GM10266 (cell line): Measurements from ENCODE around the gene ATF5.

Experiments
- DNase-seq: peaks from one replicate; pipeline ENCODE4 v3.0.0; 2012; ENCODE audit errors: extremely low spot score
- CTCF ChIP-seq: IDR thresholded peaks from 2 replicates; pipeline ENCODE4 v1.5.1; 2012; ENCODE audit warnings: mild to moderate bottlenecking, low read depth; ENCODE audit not compliant: control insufficient read depth, insufficient read depth; ENCODE audit errors: missing control alignments

ATF5 gene

DNA sequence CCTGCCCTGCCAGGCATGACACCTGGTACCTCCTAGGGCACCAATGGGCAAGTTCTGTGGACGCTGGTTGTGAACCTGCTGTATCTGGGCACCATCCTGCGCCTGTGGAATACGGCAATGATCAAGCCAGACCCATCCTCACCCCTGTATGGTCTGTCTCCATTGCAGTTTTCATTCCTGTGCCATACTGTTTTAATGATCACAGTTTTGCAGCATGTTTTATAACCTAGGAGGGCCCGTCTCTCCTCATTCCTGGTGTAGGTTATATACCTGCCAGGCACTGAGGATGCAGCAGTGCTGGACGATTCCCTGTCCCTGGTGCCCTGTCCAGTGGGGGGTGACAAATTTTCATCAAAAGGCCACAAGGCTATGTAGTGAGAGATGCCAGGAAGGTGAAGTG is 45.9 kb upstream of the ATF5 start:
- TF ChIP-seq CTCF = no peak
- no peak for DNase-seq

- no peak for TF ChIP-seq CTCF
These were observed 44.9 kb upstream of the ATF5 start for GRCh38 chr19:49884109-49884508.

GRCh38 chr19:49884760-49885159 is 44.2 kb upstream of the ATF5 start:
- no peak for TF ChIP-seq CTCF
- no peak for DNase-seq

More at GRCh38 chr19:49884109-49884508, 44.9 kb upstream of the ATF5 start:
- DNase-seq = no peak

GRCh38 chr19:49887037-49887664 is 41.9 kb upstream of the ATF5 start:
- TF ChIP-seq CTCF = no peak
- no peak for DNase-seq

DNA sequence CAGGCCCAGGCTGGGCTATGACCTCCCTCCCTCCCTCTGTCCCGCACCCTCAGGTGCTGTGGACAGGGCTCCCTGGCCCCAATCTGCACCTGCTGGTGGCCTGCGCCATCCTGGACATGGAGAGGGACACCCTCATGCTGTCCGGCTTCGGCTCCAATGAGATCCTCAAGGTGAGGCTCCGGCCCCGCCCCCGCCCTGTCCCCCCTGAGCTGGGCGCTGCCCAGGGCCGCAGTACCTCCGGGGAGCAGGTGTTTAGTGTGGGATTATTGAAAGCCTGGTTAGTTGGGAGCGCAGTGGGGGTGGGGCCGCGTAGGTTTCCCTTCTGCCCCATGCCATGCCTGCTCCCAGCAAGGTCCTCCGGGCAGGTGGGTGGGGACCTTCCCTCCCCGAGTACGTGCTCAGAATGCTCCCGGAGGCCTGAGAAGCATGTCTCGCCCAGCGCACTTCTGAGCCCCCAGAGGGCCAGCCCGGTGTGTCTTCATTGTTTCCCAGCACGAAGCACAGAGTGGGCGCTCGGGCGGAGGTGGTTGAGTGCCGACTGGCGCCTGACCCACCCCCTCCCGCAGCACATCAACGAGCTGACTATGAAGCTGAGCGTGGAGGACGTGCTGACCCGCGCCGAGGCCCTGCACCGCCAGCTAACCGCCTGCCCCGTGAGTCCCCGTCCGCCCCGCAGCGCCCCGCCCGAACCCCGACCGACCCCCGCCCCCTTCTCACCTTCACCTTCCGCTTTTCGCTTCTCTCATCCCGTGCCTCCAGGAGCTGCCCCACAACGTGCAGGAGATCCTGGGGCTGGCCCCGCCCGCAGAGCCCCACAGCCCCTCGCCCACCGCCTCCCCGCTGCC is 41.1 kb upstream of the ATF5 start:
- DNase-seq = no peak
- no peak for TF ChIP-seq CTCF

DNA sequence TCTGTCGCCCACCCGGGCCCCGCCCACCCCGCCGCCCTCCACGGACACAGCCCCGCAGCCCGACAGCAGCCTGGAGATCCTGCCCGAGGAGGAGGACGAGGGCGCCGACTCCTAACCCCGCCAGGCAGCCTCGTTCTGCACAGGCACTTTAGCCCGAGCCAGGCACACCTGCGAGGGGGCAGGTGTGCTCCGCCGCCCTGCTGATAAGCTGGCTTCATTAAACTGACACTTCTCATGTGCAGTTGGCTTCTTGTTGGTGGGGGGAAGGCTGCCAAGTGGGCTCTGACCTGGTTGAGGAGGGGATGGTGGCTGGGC is 40.5 kb upstream of the ATF5 start:
- DNase-seq = no peak
- no peak for TF ChIP-seq CTCF

GRCh38 chr19:49889038-49889686 is 39.8 kb upstream of the ATF5 start:
- DNase-seq = no peak
- no peak for TF ChIP-seq CTCF
